GM12891 (cell line): Measurements from ENCODE around the gene LRP3.

ENCODE experiments used
- PAX5 ChIP-seq: IDR thresholded peaks from 2 replicates; pipeline ENCODE4 v1.6.1; 2011; ENCODE audit warnings: low read length, moderate library complexity, mild to moderate bottlenecking; ENCODE audit not compliant: insufficient read depth, severe bottlenecking
- POLR2A ChIP-seq: IDR thresholded peaks from 2 replicates; pipeline ENCODE4 v1.6.1; 2011; ENCODE audit warnings: low read depth, low read length, control low read depth
- POLR2AphosphoS5 ChIP-seq: IDR thresholded peaks from 2 replicates; pipeline ENCODE4 v1.6.1; 2011; ENCODE audit warnings: low read depth, low read length, control low read depth
- TAF1 ChIP-seq: IDR thresholded peaks from 2 replicates; pipeline ENCODE4 v1.6.1; 2011; ENCODE audit warnings: low read depth, low read length, control low read depth

DNA sequence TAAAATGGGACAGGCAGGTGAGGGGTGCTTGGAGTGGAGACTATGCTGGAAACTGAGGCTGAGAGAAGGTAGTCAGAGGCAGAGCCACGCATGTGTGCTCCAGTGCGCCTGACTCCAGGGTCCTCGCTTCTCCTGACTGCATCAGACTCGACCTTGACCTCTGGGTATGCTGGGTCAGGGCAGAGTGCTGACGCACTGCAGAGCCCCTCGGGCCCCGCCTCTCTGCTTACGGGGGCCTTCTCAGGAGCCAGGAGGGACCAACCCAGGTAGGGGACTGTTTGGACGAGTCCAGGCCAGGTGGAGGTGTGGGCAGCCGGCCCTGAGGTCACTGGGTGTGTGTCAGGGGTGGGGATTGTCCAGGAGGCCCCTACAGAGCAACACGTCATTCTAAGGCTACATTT is 54.4 kb downstream of the LRP3 start:
- no peak for TF ChIP-seq POLR2A
- no peak for TF ChIP-seq TAF1
- no peak for TF ChIP-seq POLR2AphosphoS5
- no peak for TF ChIP-seq PAX5
